Neuron (in vitro differentiated cells): ENCODE data around the gene PANK3.
"Not testable (repeated sequence)": the region's sequence is repeated elsewhere in the genome, so short reads cannot be mapped to it uniquely, and the experiment has no call there.

ENCODE experiments used
- H2AFZ ChIP-seq: one replicate; pipeline ENCODE4 v1.6.1; 2013; ENCODE audit warnings: low read depth, mild to moderate bottlenecking, inconsistent platforms, low read length, moderate library complexity
- H3K27me3 ChIP-seq: one replicate; pipeline ENCODE4 v1.6.1; 2013; ENCODE audit warnings: low read length; ENCODE audit not compliant: insufficient read depth
- H3K36me3 ChIP-seq: one replicate; pipeline ENCODE4 v1.6.1; 2013; ENCODE audit warnings: low read length; ENCODE audit not compliant: insufficient read depth
- H3K4me1 ChIP-seq: one replicate; pipeline ENCODE4 v1.6.1; 2013; ENCODE audit warnings: low read length; ENCODE audit not compliant: insufficient read depth
- H3K4me3 ChIP-seq: 2 replicates; pipeline ENCODE4 v1.5.1; 2013; ENCODE audit warnings: mild to moderate bottlenecking, low read length, moderate library complexity
- H3K9me3 ChIP-seq: one replicate; pipeline ENCODE4 v1.6.1; 2013; ENCODE audit warnings: low read length

Gene PANK3

DNA sequence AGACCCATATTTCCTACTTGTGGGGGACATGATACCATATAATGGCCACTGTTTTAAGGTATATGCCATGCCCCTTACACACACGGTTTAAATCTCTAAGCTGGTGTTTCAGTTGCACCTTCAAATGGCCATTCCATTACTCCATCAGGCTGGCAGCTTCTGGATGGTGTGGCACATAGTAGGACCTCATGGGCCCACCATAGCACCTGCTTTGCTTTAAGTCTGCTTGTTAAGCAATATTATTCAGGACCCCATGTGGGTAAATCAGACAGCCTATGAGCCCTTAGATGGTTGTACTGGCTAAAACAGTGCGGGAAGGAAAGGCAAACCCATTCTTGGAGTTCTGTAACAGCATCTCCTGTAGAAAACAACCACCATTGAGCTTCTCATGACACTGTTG is 27.4 kb upstream of the PANK3 start:
- H3K9me3 ChIP-seq: no peaks in the 10 kb centered on the region

DNA sequence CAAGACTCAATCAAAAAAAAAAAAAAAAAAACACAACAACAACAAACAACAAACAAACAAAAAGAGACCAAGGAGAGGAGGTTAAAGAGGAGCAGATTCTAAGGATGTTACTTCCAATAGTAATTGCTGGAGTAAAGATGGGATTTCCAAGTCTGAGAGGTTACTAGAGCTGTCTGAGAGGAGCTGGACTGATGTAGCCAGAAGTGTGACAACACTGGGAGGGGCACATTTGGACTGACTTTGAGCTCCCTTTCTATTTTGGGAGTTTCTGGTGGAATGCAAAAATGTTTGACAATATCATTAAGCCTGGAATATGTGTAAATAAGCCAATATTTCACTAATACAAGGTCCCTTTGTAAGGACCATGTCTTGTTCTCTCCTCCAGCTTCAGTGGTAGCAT is 25.3 kb upstream of the PANK3 start:
- Histone ChIP-seq H2AFZ (no peak overlapping the region), H3K27me3 (no peaks in the 10 kb centered on the region), H3K9me3 (no peaks in the 10 kb centered on the region), H3K36me3 (no peaks in the 10 kb centered on the region), H3K4me3 (no peak overlapping the region), H3K4me1 (peaks cover 15% of the 10 kb centered on the region)

More for the DNA sequence above, 27.4 kb upstream of the PANK3 start:
- Histone ChIP-seq H3K27me3 (no peaks in the 10 kb centered on the region), H3K4me3 (no peak overlapping the region), H3K36me3 (no peaks in the 10 kb centered on the region), H2AFZ (no peak overlapping the region), H3K4me1 (peaks cover 22% of the 10 kb centered on the region)

DNA sequence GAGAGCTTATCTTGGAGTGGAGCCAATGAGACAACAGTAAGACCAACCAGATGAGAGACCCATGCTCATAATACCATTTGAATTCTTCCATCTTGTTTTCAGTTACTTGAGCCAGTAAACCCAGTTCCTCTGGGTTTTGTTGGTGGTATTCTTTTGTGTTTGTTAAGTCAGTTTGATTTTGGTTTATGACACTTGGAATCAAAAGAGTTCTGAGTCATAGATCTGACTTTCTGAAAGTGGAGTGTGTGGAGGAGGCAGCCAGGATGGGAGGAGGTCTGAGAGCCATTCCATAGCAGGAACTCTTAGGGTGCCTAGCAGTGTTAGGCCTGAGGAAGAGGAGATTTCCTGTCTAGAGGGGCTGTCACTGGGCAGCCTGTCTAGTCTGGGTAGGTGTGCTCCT is 24.6 kb upstream of the PANK3 start:
- Histone ChIP-seq H3K4me1 (peaks cover 15% of the 10 kb centered on the region), H2AFZ (no peak overlapping the region), H3K36me3 (no peaks in the 10 kb centered on the region), H3K27me3 (no peaks in the 10 kb centered on the region), H3K9me3 (no peaks in the 10 kb centered on the region), H3K4me3 (no peak overlapping the region)

DNA sequence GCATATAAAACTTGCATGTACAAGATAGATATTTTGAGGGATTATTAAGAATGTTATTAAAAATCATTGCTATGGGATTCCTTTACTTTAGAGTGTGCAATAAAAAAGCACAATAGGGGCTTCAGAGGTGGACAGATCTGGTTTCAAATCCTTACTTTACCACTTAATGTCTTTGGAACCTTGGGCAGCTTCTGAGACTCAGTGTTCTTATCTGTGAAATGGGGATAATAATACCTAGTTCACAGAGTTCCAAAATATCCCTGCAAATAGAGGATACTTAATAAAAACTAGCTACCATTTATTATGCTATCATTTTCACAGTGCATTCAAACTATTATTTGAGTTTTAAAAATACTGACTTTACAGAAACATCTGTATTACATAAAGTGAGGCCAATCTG is 23.3 kb upstream of the PANK3 start:
- Histone ChIP-seq H3K36me3 (no peaks in the 10 kb centered on the region), H3K4me1 (peaks cover 8% of the 10 kb centered on the region), H3K27me3 (no peaks in the 10 kb centered on the region), H3K9me3 (no peaks in the 10 kb centered on the region), H3K4me3 (no peak overlapping the region), H2AFZ (no peak overlapping the region)

DNA sequence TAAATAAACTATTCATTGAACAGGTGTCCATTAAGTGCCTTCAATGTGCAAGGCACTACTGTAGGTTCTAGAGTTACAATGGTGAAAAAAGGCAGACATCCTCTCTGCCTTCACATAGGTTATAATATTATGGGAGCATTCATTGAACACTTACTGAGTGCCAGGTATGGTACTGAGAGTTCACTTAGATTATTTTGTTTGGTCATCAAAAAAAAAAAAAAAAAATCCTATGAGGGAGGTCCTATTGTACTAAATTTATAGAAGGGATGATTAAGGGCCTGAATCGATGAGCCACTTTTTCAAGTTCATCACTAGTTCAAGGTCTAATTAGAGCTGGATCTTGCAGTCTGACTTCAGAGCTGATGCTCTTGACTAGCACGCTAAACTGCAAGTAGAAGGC is 22.8 kb upstream of the PANK3 start:
- Histone ChIP-seq H2AFZ (no peak overlapping the region), H3K4me1 (peaks cover 8% of the 10 kb centered on the region), H3K27me3 (no peaks in the 10 kb centered on the region), H3K9me3 (no peaks in the 10 kb centered on the region), H3K4me3 (no peak overlapping the region), H3K36me3 (no peaks in the 10 kb centered on the region)

DNA sequence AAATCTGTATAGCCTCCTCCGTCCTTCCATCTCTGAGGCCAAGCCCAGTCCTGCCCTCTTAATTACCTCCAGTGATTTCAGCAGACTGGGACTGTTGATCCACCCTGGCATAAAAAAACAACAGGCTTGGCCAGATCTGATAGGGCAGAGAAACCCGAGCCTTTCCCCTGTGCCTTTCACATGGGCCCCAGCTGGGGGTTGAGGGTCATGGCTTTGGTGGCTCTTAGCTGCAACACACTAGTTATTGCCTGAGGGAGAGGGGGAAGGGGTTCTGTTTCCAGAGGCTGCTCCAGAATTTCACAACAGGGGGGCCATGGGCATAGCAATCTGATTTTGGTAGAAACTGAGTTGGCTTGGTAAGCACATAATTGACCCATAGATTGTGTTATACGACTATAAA is 21.2 kb upstream of the PANK3 start:
- Histone ChIP-seq H3K9me3 (no peaks in the 10 kb centered on the region), H3K36me3 (no peaks in the 10 kb centered on the region), H2AFZ (no peak overlapping the region), H3K4me3 (no peak overlapping the region), H3K27me3 (no peaks in the 10 kb centered on the region), H3K4me1 (peaks cover 8% of the 10 kb centered on the region)

DNA sequence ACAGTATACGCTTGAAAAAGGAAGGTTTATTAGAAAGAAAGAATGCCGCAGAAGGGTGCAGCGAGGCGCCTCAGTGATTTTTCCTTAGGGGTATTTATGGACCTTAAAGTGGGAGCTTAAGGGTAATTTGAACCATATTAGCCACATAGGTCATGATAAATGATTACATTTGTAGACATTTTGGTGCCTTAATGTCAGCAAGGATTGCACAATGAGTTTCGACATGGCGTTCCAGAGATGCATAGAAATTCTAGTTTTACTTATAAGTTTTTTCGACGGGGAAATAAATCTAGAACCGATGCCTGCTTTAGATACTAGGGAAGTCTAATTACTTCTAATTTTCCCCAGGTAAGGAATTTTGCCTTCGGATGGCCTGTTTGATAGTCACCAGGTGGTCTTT is 20.7 kb upstream of the PANK3 start:
- Histone ChIP-seq H3K4me3 (no peak overlapping the region), H3K9me3 (no peaks in the 10 kb centered on the region), H3K4me1 (peaks cover 8% of the 10 kb centered on the region), H2AFZ (no peak overlapping the region), H3K27me3 (no peaks in the 10 kb centered on the region), H3K36me3 (no peaks in the 10 kb centered on the region)

DNA sequence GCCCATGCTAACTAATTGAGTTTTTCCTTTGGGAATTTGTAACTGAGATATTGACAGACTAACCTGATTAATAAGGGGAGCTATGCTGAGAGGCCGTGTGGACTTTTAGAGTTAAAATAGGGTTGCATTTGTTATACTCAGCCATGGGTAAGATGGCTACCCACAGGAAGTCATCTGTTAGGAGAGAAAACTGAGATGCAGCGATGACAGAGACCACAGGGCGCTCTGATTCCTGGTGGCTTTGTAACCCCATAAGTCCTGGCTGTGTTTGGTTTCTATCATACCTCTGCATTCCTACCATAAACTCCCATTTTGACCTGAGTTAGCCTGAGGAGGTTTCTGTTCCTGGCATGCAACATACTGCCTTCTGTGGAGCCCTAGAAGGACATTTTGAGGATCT is 19.5 kb upstream of the PANK3 start:
- H3K9me3 ChIP-seq: no peaks in the 10 kb centered on the region
- H3K4me1 ChIP-seq: peaks cover 8% of the 10 kb centered on the region
- no peak overlapping the region for H3K4me3 ChIP-seq
- H3K36me3 ChIP-seq: no peaks in the 10 kb centered on the region
- no peak overlapping the region for H2AFZ ChIP-seq
- H3K27me3 ChIP-seq: no peaks in the 10 kb centered on the region

DNA sequence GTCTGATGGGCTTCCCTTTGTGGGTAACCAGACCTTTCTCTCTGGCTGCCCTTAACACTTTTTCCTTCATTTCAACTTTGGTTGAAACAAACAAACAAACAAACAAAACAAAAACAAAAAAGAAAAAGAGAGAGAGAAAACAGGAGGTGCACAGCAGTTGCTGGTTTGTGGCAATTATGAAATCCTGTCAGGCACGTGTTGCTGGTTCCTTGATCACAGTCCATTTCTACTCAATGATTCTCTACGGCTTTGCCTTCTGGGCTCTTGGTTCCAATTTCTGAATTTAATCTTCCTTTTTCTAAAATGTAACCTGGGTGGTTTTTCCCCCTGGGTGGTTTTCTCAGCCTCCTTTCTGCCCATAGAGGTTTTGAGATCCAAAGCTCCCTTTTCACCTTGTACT is 17.8 kb upstream of the PANK3 start:
- Histone ChIP-seq H3K9me3 (no peaks in the 10 kb centered on the region), H3K36me3 (no peaks in the 10 kb centered on the region), H2AFZ (no peak overlapping the region), H3K4me3 (no peak overlapping the region), H3K27me3 (no peaks in the 10 kb centered on the region), H3K4me1 (peaks cover 8% of the 10 kb centered on the region)

DNA sequence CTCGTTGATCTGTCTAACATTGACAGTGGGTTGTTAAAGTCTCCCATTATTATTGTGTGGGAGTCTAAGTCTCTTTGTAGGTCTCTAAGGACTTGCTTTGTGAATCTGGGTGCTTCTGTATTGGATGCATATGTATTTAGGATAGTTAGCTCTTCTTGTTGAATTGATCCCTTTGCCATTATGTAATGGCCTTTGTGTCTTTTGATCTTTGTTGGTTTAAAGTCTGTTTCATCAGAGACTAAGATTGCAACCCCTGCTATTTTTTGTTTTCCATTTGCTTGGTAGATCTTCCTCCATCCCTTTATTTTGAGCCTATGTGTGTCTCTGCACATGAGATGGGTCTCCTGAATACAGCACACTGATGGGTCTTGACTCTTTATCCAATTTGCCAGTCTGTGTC is 17.0 kb upstream of the PANK3 start:
- not testable (repeated sequence) for H3K36me3 ChIP-seq, H3K4me3 ChIP-seq, H3K27me3 ChIP-seq, H3K9me3 ChIP-seq, H2AFZ ChIP-seq, H3K4me1 ChIP-seq

DNA sequence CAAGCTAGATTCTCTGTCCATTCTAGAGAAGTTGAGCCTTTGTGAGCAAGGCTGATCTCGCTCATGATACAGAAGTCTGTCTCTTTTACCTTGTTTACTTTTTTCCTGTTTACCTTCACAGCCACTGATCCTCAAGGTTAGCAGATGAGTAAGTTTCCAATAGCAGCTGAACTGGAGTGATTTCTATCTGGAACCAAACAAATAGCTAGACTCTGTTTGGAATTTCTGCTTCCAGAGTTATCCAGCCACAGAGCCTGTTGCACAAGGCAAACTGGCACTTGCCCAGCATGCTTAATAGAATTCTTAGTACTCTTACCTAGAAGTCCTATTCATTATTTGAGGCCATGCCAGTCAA is 12.8 kb upstream of the PANK3 start:
- Histone ChIP-seq H3K9me3 (no peaks in the 10 kb centered on the region), H2AFZ (no peak overlapping the region)

DNA sequence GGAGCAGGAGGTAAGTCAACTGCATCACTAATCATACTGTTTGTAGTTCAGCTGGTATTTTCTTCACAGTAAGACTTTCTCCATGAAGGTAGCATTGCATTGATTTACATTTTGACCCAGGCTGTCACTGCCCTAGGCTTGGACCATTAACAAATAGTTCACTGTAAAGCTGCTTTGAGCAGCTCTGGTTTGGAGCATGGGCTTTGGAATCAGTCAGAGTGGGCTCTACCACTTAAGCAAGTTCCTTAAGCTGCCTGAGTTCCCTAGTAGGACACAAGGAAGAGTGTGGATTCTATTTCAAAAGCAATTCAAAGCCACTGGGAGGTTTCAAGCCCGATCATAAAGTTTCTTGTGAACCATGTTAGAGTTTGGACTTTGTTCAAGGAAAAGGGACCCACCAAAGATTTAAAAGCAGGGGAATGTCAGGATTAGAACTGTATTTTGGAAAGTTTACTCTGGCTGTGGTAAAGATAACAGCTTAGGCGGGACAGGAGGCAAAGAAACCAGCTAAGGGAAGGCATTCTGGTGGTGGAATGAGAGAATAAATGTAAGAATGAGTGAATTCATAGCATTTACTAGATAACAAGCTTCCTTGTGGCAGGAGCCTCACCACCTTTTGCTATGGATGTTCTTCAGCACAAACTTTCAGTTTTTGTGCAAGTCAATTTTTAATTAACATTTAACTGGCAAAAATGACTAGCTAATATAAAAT is 12.3 kb upstream of the PANK3 start:
- H3K4me1 ChIP-seq: no peaks in the 10 kb centered on the region
- no peak overlapping the region for H3K4me3 ChIP-seq
- no peak overlapping the region for H2AFZ ChIP-seq
- H3K9me3 ChIP-seq: no peaks in the 10 kb centered on the region
- no peaks in the 10 kb centered on the region for H3K36me3 ChIP-seq
- no peaks in the 10 kb centered on the region for H3K27me3 ChIP-seq

More for the DNA sequence above, 12.8 kb upstream of the PANK3 start:
- H3K4me1 ChIP-seq: no peaks in the 10 kb centered on the region
- H3K4me3 ChIP-seq: no peak overlapping the region
- no peaks in the 10 kb centered on the region for H3K27me3 ChIP-seq
- no peaks in the 10 kb centered on the region for H3K36me3 ChIP-seq

DNA sequence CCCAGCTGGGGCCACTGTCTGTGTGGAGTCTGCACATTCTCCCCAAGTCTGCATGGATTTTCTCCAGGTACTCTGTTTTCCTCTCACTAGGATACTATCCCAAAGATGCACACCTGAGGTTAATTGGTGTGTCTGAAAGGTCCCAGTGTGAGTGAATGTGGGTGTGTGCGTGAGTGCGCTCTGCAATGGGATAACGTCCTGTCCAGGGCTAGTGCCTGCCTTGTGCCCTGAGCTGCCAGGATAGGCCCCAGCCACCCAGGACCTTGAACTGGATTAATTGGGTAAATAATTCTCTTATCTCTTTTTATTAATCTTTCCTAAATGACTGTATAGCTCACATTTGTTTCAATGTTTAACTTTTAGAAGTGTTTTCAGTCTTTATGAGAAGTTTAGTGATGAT is 11.5 kb upstream of the PANK3 start:
- no peak overlapping the region for H3K4me3 ChIP-seq
- H3K36me3 ChIP-seq: no peaks in the 10 kb centered on the region
- H3K27me3 ChIP-seq: no peaks in the 10 kb centered on the region
- H3K9me3 ChIP-seq: no peaks in the 10 kb centered on the region
- H2AFZ ChIP-seq: no peak overlapping the region
- no peaks in the 10 kb centered on the region for H3K4me1 ChIP-seq

DNA sequence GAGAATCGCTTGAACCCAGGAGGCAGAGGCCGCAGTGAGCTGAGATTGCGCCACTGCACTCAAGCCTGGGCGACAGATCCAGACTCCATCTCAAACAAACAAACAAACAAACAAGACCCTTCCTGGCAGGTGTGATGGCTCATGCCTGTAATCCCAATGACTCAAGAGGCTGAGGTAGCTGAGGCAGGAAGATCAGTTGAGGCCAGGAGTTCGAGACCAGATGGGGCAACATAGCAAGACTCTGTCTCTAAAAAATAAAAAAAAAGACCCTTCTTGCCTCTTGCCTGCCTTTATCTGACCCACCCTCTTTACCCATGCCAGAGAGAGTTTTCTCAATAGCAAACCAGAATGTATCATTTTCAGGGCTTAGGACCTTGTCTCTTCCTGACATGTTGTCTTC is 8.8 kb upstream of the PANK3 start:
- Histone ChIP-seq H3K4me1 (no peaks in the 10 kb centered on the region), H2AFZ (no peak overlapping the region), H3K4me3 (no peak overlapping the region), H3K36me3 (no peaks in the 10 kb centered on the region), H3K27me3 (no peaks in the 10 kb centered on the region), H3K9me3 (no peaks in the 10 kb centered on the region)
